HAP-1 (cell line): Measurements from ENCODE around the gene PACRGL.
A peak's percentile ranks its signal among the peaks of the same experiment; 100 is the strongest.
"Not testable (repeated sequence)": the region's sequence is repeated elsewhere in the genome, so short reads cannot be mapped to it uniquely, and the experiment has no call there.

Source experiments
- DNase-seq, 2 experiments: peaks; one replicate each; pipeline ENCODE4 v3.0.0-alpha.2; 2016 to 2020; ENCODE audit warnings: low spot score in 2 of 2
- H3K27me3 ChIP-seq: fragments of 250-450 bp; sonication (Bioruptor Pico); 2 replicates; pipeline ENCODE4 v1.5.1; 2020; ENCODE audit warnings: low read depth, mild to moderate bottlenecking, moderate library complexity
- H3K36me3 ChIP-seq: fragments of 250-450 bp; sonication (Bioruptor Pico); replicated peaks from 2 replicates; pipeline ENCODE4 v1.5.1; 2020; ENCODE audit warnings: mild to moderate bottlenecking
- H3K4me1 ChIP-seq: fragments of 250-450 bp; sonication (Bioruptor Pico); 2 replicates; pipeline ENCODE4 v1.5.1; 2020; ENCODE audit warnings: mild to moderate bottlenecking
- H3K4me3 ChIP-seq: fragments of 250-450 bp; sonication (Bioruptor Pico); 2 replicates; pipeline ENCODE4 v1.5.1; 2020; ENCODE audit warnings: mild to moderate bottlenecking, moderate library complexity
- H3K9me3 ChIP-seq: fragments of 250-450 bp; sonication (Bioruptor Pico); 2 replicates; pipeline ENCODE4 v1.5.1; 2020; ENCODE audit warnings: mild to moderate bottlenecking, moderate library complexity
- in situ Hi-C: fragments of 300-500 bp; cut with MboI; formaldehyde crosslinking; loops from 3 replicates; pipeline ENCODE4 v1.14.3; 2020; ENCODE audit warnings: low sequenced_read_pairs, inconsistent platforms, mixed read lengths

The PACRGL gene

DNA sequence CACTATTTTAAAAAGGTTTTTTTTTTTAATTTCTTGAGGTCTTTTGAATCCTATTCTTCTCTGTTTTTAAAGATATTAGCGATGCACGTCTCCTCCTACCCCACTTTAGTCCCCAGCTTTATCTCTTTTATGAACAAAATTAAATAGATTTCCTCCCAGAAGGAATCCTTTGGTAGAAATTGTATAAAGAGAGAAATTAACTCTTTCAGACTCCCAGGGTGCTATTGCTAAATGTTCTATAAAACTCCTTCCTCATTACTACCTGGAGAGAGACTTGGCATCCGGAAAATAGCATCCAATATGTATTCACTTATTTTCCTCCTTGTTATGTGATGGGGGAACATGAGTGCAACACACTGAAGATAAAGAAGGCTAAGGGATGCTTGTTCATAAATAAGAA lies 16.5 kb upstream of the PACRGL start:
- in situ Hi-C loops, result loop anchor here (10.0 to 25.0 kb wide), 2 partner anchors 259 to 371 kb away; no protein-coding TSS in a partner anchor
- H3K36me3 ChIP-seq, result no peaks in the 10 kb centered on the region
- no peaks in the 10 kb centered on the region for H3K9me3 ChIP-seq
- H3K4me3 ChIP-seq, result no peak overlapping the region
- H3K4me1 ChIP-seq, result no peaks in the 10 kb centered on the region
- peaks cover 23% of the 10 kb centered on the region for H3K27me3 ChIP-seq
- DNase-seq, result no peak

DNA sequence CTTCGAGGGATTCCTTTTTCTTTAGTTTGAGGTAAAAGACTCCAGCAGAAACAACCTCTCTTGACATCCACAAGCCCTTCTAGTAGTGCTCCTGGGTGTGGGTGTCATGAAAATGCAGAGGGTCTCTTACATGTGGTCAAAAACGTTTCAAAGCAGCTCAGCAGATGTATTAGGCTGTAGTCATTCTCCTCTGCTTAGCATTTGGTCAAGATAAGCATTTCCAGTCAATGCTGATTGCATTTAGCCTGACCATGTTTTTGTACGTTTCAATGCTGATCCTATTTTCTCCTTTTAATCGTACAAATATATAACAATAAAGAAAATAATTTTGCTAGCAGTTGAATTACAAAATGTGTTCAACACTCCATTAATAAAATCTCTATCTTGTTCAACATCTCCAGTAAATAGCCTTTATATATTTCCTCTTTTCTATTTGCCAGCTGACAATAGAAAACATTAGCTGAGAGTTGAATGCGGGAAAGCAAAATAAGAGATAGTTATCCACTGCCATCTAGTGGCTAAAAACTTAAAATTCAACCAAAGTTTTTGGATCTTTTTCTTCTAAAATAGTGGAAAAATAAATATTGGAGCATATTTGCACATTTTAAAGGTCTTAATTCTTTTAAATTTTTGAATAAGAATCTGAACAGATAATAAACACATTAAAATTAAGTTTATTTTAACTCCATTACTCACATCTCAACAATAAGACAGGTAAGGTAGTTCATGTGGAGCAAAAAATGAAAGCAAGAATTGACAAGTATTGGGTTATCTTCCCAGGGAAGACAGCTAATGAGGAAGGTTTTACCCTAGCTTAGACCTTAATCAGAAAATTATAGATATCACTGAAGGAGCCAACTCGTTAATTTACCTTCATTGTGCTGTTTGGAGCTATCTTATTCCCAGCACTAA lies 15.2 kb upstream of the PACRGL start:
- peak in 1 of 2 experiments; percentile 48 for DNase-seq
- in situ Hi-C loops, result loop anchor here (10.0 to 25.0 kb wide), 2 partner anchors 260 to 373 kb away; no protein-coding TSS in a partner anchor
- Histone ChIP-seq H3K36me3 (no peaks in the 10 kb centered on the region), H3K4me3 (no peak overlapping the region), H3K27me3 (peaks cover 23% of the 10 kb centered on the region), H3K9me3 (no peaks in the 10 kb centered on the region), H3K4me1 (no peaks in the 10 kb centered on the region)

DNA sequence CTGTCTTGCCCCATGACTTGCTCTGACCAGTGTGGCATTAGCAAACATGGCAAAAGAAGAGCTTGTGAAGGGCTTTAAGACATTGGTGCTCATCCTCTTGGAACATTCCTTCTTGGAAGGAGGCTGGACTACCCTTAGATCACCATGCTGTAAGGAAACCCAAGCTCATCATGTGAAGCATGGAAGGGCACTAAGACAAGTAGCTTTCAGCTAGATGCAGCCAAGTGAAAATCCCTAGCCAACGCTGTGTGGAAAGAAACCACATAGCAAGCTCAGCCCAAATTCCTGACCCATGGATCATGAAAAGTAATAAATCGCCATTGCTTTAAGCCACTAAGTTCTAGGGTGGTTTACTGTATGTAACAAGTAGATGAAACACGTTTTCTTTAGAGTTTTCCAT lies 12.4 kb upstream of the PACRGL start:
- Histone ChIP-seq H3K36me3 (no peaks in the 10 kb centered on the region), H3K27me3 (peaks cover 23% of the 10 kb centered on the region), H3K9me3 (no peaks in the 10 kb centered on the region), H3K4me1 (no peaks in the 10 kb centered on the region), H3K4me3 (no peak overlapping the region)
- in situ Hi-C loops, result loop anchor here (10.0 to 25.0 kb wide), 2 partner anchors 263 to 376 kb away; no protein-coding TSS in a partner anchor
- DNase-seq, result no peak

DNA sequence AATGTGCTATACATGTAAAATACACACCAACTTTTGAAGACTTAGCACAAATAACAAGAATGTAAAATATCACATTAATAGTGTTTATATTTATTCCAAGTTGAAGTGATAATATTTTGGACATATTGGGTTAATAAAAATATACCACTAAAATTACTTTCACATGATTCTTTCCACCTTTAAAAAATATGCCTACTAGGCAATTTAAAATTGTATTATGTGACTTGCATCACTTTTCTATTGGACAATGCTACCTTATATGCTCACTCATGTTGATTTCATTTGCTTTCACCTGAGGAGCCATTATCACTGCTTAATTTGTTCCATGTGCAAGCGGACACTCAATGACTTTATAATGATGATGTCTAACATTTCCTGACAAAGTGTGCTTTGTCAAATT lies 3.4 kb upstream of the PACRGL start:
- Histone ChIP-seq H3K9me3 (no peaks in the 10 kb centered on the region), H3K36me3 (no peaks in the 10 kb centered on the region), H3K4me3 (no peak overlapping the region), H3K4me1 (peaks cover 12% of the 10 kb centered on the region), H3K27me3 (no peaks in the 10 kb centered on the region)
- DNase-seq, result no peak
- in situ Hi-C loops, result loop anchor here (25.0 kb wide), 1 partner anchor 385 kb away; no protein-coding TSS in a partner anchor

DNA sequence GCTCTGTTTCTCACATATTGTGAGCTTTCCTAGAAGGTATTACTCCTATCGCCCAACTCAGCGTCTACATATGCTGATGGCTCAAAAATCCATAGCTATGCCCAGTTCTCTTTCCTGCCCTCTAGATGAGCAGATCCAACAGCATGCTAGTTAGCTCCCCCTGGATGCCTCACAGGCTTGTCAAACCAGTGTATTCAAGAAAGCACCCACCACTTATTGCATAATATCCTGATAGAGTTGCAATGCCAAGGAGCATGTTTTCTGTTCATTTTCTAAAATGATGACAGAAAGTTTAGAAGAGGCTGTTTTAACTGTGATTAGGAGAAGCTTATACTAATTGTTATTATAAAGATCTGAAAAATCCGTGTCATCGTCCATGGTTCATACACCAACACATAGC lies 1.9 kb upstream of the PACRGL start:
- H3K27me3 ChIP-seq, result no peaks in the 10 kb centered on the region
- in situ Hi-C loops, result loop anchor here (25.0 kb wide), 1 partner anchor 386 kb away; no protein-coding TSS in a partner anchor
- H3K36me3 ChIP-seq, result no peaks in the 10 kb centered on the region
- H3K9me3 ChIP-seq, result no peaks in the 10 kb centered on the region
- peaks cover 12% of the 10 kb centered on the region for H3K4me1 ChIP-seq
- DNase-seq, result no peak
- no peak overlapping the region for H3K4me3 ChIP-seq

DNA sequence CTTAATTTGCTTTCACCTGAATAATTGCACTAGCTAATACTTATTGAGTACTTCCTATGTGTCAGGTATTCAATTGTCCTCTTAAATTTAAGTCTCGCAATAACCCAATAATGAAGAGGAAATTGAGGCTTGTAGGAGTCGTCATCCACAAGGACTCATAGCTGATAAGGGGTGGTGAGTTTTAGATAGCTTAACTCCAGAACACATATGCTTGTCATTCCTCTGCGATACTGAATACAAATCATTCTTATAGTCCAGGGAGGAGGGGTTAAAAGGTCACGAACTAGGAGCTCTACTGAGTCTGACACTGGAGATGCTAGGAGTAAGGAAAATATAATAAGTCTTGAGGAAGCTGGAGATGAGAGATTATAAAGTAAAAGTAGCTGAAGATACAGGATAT lies 1.4 kb upstream of the PACRGL start:
- in situ Hi-C loops, result loop anchor here (25.0 kb wide), 1 partner anchor 387 kb away; no protein-coding TSS in a partner anchor
- Histone ChIP-seq H3K27me3 (no peaks in the 10 kb centered on the region), H3K4me1 (peaks cover 12% of the 10 kb centered on the region), H3K4me3 (no peak overlapping the region), H3K9me3 (no peaks in the 10 kb centered on the region), H3K36me3 (no peaks in the 10 kb centered on the region)
- no peak for DNase-seq

DNA sequence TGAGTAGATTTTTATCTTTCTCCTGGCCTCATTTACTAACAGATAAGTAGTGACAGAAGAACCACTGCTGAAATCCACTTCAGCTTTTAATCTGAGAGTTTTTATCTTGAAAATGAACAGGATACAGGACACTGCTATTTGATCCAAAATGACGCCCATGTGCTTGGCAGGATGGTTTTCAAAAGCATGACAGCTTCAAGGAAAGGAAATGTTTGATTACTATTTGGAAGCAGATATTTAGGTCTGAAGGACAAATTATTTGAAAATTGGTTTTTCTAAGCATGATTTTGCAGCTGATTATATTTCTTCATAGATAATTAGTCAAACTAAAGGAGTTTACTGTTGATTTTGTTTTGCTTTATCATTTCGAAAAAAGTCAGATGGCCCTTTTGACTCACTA lies 11.1 kb downstream of the PACRGL start:
- Histone ChIP-seq H3K4me1 (no peaks in the 10 kb centered on the region), H3K4me3 (no peak overlapping the region), H3K9me3 (no peaks in the 10 kb centered on the region), H3K36me3 (peaks cover 23% of the 10 kb centered on the region), H3K27me3 (no peaks in the 10 kb centered on the region)
- in situ Hi-C loops, result no loop called here
- DNase-seq, result no peak

DNA sequence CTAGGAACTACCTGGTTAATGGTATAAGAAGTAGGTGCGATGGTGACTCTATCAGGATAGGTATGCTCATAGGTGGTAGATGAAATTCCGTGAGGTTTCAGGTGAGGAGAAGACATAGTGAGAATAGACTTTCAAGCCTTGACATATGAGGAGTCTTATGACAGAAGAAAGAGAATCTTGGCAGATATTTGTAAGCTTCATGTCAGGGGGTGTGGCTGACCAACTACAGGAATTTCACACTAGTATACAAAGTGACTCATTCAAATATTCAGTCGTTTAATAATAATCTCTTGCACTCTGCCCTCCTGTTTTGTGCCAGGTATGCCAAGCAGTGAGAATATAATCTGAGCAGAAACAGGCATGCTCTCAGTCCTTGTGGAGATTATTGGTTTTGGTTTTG lies 22.8 kb downstream of the PACRGL start:
- H3K9me3 ChIP-seq, result 0 out of 2 replicates have a peak, but pooled peaks cover 2% of the 10 kb centered on the region
- no peak for DNase-seq
- H3K4me1 ChIP-seq, result peaks cover 18% of the 10 kb centered on the region
- peaks cover 17% of the 10 kb centered on the region for H3K36me3 ChIP-seq
- in situ Hi-C loops, result no loop called here
- no peaks in the 10 kb centered on the region for H3K27me3 ChIP-seq
- H3K4me3 ChIP-seq, result no peak overlapping the region

DNA sequence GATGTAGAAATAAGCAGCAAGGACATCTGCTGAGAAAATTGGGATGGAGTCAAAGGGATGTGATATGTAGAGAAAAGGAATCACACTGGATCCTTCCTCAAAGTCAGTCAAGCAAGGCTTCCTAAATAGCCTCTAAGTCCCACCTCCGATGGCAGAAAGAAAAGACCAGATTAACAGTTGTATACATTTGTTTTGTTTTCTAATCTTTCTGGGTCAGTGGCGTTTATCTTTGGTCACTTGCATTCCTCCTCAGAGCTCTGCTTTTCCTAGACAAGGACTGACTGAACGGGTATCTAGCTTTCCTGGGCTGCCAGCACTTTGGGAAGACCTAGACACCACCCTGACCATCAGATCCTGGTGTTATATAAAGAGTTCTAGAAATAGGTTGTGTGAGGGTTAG lies 23.2 kb downstream of the PACRGL start:
- in situ Hi-C loops, result no loop called here
- Histone ChIP-seq H3K4me3 (no peak overlapping the region), H3K9me3 (0 out of 2 replicates have a peak, but pooled peaks cover 2% of the 10 kb centered on the region), H3K4me1 (peaks cover 18% of the 10 kb centered on the region), H3K36me3 (peaks cover 19% of the 10 kb centered on the region), H3K27me3 (no peaks in the 10 kb centered on the region)
- no peak for DNase-seq

DNA sequence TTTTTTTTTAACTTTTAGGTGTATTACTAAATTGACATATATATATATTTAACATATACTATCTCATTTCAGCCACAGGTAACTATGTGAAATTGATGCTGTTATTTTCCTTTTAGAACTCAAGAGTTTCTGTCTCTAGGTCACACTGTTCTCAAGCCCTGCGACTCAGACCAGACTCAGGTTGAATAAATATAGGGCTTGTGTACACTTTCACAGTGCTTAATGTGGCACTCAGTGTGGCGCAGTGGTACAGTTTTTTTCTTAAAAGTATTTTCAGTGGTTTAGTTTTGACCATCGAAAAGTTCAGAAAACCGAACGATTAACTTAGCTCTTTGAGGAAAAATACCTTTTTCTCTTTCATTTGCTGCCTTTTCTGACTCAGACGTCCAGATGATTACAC lies 24.7 kb downstream of the PACRGL start:
- Histone ChIP-seq H3K9me3 (0 out of 2 replicates have a peak, but pooled peaks cover 2% of the 10 kb centered on the region), H3K36me3 (peaks cover 21% of the 10 kb centered on the region), H3K4me3 (no peak overlapping the region), H3K27me3 (no peaks in the 10 kb centered on the region), H3K4me1 (peaks cover 18% of the 10 kb centered on the region)
- in situ Hi-C loops, result no loop called here
- DNase-seq, result no peak

DNA sequence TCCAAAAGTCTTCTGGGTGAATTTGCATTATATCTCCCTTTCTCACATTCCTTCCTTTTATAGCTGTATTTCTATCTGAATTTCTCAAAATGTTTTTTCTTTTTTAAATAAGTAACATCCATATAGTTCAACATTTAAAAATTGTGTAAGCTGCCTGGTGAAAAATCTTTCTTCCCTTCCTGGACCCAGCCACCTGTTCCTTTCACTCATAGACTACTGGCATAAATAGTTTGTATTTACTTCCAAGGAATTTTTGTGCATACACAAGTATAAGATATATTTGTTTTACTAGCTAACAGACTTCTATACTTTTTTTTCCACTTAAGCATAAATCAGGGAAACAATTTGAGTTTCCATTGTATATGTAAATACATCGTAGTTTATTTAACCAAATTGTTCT lies 35.7 kb downstream of the PACRGL start:
- in situ Hi-C loops, result no loop called here
- Histone ChIP-seq H3K4me3 (no peak overlapping the region), H3K36me3 (no peaks in the 10 kb centered on the region)

DNA sequence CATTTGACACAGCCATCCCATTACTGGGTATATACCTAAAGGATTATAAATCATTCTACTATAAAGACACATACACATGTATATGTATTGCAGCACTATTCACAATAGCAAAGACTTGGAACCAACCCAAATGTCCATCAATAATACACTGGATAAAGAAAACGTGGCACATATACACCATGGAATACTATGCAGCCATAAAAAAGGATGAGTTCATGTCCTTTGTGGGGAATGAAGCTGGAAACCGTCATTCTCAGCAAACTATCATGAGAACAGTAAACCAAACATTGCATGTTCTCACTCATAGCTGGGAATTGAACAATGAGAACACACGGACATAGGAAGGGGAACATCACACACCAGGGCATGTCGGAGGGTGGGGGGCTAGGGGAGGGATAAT lies 45.7 kb downstream of the PACRGL start:
- DNase-seq, H3K9me3 ChIP-seq, H3K4me3 ChIP-seq, H3K36me3 ChIP-seq, H3K4me1 ChIP-seq, in situ Hi-C loops, H3K27me3 ChIP-seq: not testable (repeated sequence)

More for the DNA sequence above, 35.7 kb downstream of the PACRGL start:
- no peaks in the 10 kb centered on the region for H3K9me3 ChIP-seq
- H3K27me3 ChIP-seq, result no peaks in the 10 kb centered on the region
- no peak for DNase-seq
- no peaks in the 10 kb centered on the region for H3K4me1 ChIP-seq

DNA sequence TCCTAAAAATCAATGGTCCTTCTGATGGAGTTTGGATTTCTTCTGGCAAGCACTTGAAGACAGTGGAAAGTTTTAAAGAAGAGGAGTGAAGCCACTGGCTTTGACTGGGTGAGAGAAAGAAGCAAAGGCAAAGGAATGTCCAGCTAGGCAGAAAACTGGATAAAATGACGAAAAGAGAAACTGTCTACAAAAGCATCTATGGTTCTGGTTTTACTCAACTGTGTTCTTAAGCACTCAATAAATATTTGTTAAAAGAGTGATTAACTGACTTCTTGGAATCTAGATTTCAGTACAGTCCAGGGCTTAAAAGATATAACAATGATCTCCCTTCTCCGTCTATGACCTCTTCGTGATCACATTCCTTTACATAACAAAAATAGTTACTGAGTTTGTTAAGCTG lies 52.4 kb downstream of the PACRGL start:
- Histone ChIP-seq H3K4me1 (no peaks in the 10 kb centered on the region), H3K4me3 (no peak overlapping the region), H3K36me3 (no peaks in the 10 kb centered on the region), H3K27me3 (no peaks in the 10 kb centered on the region), H3K9me3 (no peaks in the 10 kb centered on the region)
- in situ Hi-C loops, result no loop called here
- DNase-seq, result no peak

DNA sequence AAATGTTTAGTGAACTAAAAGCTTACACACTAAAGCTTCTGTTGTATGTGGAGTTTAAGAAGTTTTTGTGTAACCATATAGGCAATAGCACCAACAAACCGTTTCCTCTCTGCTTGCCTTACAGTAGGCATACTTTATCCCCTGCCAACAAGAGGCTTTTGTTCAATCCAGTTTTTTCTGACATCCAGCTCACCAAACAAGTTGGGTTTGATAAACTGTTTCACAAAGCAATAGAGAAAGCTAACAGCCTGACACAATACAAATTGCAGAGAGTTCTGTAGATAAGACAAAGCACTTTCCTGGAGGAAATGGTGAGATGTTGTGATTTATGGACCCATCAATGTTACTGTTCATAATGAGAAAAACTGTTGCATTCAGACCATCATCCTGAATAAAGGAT lies 53.8 kb downstream of the PACRGL start:
- no peaks in the 10 kb centered on the region for H3K9me3 ChIP-seq
- no peaks in the 10 kb centered on the region for H3K27me3 ChIP-seq
- DNase-seq, result no peak
- H3K36me3 ChIP-seq, result no peaks in the 10 kb centered on the region
- H3K4me1 ChIP-seq, result no peaks in the 10 kb centered on the region
- no peak overlapping the region for H3K4me3 ChIP-seq
- in situ Hi-C loops, result no loop called here
